HepG2 (cell line): ENCODE results near the gene FMNL2.

Source experiments
- ETV6 ChIP-seq: sonication (generic); formaldehyde crosslinking; conservative IDR thresholded peaks from 2 replicates; pipeline ENCODE4 v1.4.0; 2020; ENCODE audit warnings: missing genetic modification reagents
- FOXA1 ChIP-seq, 2 experiments: fragments of 450-650 bp in 1 of 2; sonication (generic) in 1 of 2; formaldehyde crosslinking in 1 of 2; IDR thresholded peaks; 2 replicates each; pipeline versions ENCODE4 v1.4.0 to v1.6.1; 2016 to 2020; ENCODE audit warnings: missing genetic modification reagents in 1 of 2
- GABPA ChIP-seq, 2 experiments: IDR thresholded peaks; 2 replicates each; pipeline ENCODE4 v1.6.1; 2011 to 2016; ENCODE audit warnings: low read depth in 2 of 2, low read length in 1 of 2, missing biosample characterization in 1 of 2, missing genetic modification characterization in 1 of 2
- POLR2A ChIP-seq, 2 experiments: IDR thresholded peaks; 2 replicates each; pipeline ENCODE4 v1.6.1; 2011; ENCODE audit warnings: low read depth in 2 of 2, low read length in 2 of 2, mild to moderate bottlenecking in 1 of 2, moderate library complexity in 1 of 2; ENCODE audit not compliant: insufficient read depth in 1 of 2
- ZNF510 ChIP-seq: sonication (generic); formaldehyde crosslinking; IDR thresholded peaks from 2 replicates; pipeline ENCODE4 v1.4.0; 2020; ENCODE audit warnings: low read depth, mild to moderate bottlenecking, missing genetic modification reagents
- TF ChIP-seq, protein P1 (sequence below): IDR thresholded peaks from 2 replicates; pipeline ENCODE4 v1.6.1; 2012; ENCODE audit warnings: inconsistent platforms

DNA sequence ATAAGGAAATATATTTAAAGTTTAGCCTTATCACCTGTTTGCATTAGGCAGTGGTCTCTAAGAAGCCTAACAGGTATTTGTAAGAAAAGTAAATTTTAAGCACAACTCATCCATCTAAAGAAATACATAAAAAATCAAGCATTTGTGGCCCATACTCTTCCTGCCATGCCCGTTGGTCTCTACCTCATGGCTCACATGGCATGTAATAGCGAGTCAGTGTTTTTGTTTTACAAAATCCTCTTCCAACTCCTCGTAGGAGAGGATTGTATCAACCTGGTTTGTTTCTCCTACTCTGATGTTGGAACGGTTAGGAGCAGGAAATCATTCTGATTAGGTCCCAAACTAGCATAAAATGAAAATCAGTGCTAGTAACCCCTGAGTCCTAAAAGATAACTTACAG, 91.8 kb downstream of the FMNL2 start:
- TF ChIP-seq, protein P1, sequence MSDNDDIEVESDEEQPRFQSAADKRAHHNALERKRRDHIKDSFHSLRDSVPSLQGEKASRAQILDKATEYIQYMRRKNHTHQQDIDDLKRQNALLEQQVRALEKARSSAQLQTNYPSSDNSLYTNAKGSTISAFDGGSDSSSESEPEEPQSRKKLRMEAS = no peak
- TF ChIP-seq FOXA1 (IDR thresholded peaks at IDR 0.05) = no peak
- TF ChIP-seq FOXA1 (CRISPR knock-in tag; IDR thresholded peaks at IDR 0.05) = no peak
- TF ChIP-seq GABPA (IDR thresholded peaks at IDR 0.05; ENCODE audit: low read depth, low read length) = no peak
- TF ChIP-seq GABPA (CRISPR knock-in tag; IDR thresholded peaks at IDR 0.05; ENCODE audit: low read depth) = no peak
- TF ChIP-seq POLR2A (IDR thresholded peaks at IDR 0.05; ENCODE audit: insufficient read depth in 1 of 2, low read depth in 2 of 2, low read length in 2 of 2) = no peak
- TF ChIP-seq ETV6 (CRISPR knock-in tag) = no peak
- TF ChIP-seq ZNF510 (CRISPR knock-in tag) = no peak
